Sigmoid colon (tissue), 4 donors: ENCODE results near the gene COL12A1.

Source experiments
- CTCF ChIP-seq, 4 experiments: fragments of 450-650 bp in 3 of 4; fragments of 200-600 bp in 1 of 4; IDR thresholded peaks; one replicate each; pipeline ENCODE4 v1.5.1; 2016 to 2019; ENCODE audit warnings: antibody characterized with exemption in 4 of 4, mild to moderate bottlenecking in 3 of 4, moderate library complexity in 2 of 4
- EP300 ChIP-seq, 4 donors: sonication (generic); formaldehyde crosslinking; IDR thresholded peaks; one replicate each; pipeline ENCODE4 v1.6.1; 2017; ENCODE audit warnings: antibody characterized with exemption in 4 of 4
- POLR2AphosphoS5 ChIP-seq, 4 donors: sonication (generic); formaldehyde crosslinking; IDR thresholded peaks; one replicate each; pipeline ENCODE4 v1.6.1; 2017; ENCODE audit warnings: antibody characterized with exemption in 4 of 4

- TF ChIP-seq CTCF (IDR thresholded peaks at IDR 0.05): no peak
- TF ChIP-seq POLR2AphosphoS5 (IDR thresholded peaks at IDR 0.05): peak; percentile 92 to 97 (median 94)
- peak in 1 of 4 donors; percentile 63 for TF ChIP-seq EP300 (IDR thresholded peaks at IDR 0.05)
Measured at GRCh38 chr6:75243333-75244062, 37.6 kb upstream of the COL12A1 start, which contains the start of gene COX7A2.
